ENCODE measurements around the gene PODXL.
"Not testable (repeated sequence)": the region's sequence is repeated elsewhere in the genome, so short reads cannot be mapped to it uniquely, and the experiment has no call there.

Gene PODXL

DNA sequence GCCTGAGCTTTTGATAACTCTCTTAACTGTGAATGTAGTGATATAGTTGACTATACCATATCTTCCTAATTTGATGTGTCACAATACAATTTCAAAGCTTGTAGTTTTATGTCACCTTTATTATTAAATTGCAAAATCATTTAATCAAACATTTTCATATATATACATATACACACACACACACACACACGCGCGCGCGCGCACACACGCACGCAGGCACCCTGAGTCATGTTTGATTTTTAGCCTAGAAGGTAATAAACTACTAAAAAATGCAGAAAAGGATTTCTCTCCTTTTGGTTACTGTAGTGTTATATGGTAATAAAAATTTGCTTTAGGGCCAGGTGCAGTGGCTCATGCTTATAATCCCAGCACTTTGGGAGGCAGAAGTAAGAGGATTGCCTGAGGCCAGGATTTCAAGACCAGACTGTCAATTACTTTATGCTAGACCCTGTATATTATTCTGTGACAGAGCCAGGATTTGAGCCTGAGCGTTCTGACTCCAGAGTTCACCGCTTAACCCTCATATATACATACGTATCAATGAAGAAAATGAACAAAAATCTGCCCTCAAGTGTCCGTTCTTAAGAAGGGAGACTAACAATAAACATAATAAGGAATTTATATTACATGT, 89.6 kb downstream of the PODXL start:
- TF ChIP-seq, protein P1, sequence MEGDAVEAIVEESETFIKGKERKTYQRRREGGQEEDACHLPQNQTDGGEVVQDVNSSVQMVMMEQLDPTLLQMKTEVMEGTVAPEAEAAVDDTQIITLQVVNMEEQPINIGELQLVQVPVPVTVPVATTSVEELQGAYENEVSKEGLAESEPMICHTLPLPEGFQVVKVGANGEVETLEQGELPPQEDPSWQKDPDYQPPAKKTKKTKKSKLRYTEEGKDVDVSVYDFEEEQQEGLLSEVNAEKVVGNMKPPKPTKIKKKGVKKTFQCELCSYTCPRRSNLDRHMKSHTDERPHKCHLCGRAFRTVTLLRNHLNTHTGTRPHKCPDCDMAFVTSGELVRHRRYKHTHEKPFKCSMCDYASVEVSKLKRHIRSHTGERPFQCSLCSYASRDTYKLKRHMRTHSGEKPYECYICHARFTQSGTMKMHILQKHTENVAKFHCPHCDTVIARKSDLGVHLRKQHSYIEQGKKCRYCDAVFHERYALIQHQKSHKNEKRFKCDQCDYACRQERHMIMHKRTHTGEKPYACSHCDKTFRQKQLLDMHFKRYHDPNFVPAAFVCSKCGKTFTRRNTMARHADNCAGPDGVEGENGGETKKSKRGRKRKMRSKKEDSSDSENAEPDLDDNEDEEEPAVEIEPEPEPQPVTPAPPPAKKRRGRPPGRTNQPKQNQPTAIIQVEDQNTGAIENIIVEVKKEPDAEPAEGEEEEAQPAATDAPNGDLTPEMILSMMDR (IDR thresholded peaks at IDR 0.05; ENCODE audit: low read length), result no peak
- no peak for TF ChIP-seq EZH2 (IDR thresholded peaks at IDR 0.05; ENCODE audit: borderline replicate concordance, low read length)
- H3K4me1 ChIP-seq (ENCODE audit: insufficient read depth, low read length, severe bottlenecking), result no peaks in the 10 kb centered on the region
- H3K9me3 ChIP-seq (ENCODE audit: low read length), result no peaks in the 10 kb centered on the region
- H3K27ac ChIP-seq (ENCODE audit: low read depth, low read length, poor library complexity, severe bottlenecking), result no peak overlapping the region
- H3K27me3 ChIP-seq (ENCODE audit: insufficient read depth, low read length), result no peaks in the 10 kb centered on the region
- H3F3A ChIP-seq (ENCODE audit: insufficient read depth, low read length), result no peaks in the 10 kb centered on the region
- H3K9me2 ChIP-seq (ENCODE audit: low read depth, low read length), result no peaks in the 10 kb centered on the region
- no peak overlapping the region for H2AFZ ChIP-seq (ENCODE audit: low read length)
- no peak overlapping the region for H3K4me2 ChIP-seq (ENCODE audit: low read length)
- H3K4me3 ChIP-seq (ENCODE audit: low read depth, low read length, poor library complexity, severe bottlenecking), result no peak overlapping the region
- no peaks in the 10 kb centered on the region for H3K79me2 ChIP-seq (ENCODE audit: insufficient read depth, low read length)
- no peaks in the 10 kb centered on the region for H4K20me1 ChIP-seq (ENCODE audit: insufficient read depth, low read length)
- no peak overlapping the region for H3K9ac ChIP-seq (ENCODE audit: low read length)
- peaks cover 95% of the 10 kb centered on the region for H3K36me3 ChIP-seq (ENCODE audit: insufficient read depth, low read length)

DNA sequence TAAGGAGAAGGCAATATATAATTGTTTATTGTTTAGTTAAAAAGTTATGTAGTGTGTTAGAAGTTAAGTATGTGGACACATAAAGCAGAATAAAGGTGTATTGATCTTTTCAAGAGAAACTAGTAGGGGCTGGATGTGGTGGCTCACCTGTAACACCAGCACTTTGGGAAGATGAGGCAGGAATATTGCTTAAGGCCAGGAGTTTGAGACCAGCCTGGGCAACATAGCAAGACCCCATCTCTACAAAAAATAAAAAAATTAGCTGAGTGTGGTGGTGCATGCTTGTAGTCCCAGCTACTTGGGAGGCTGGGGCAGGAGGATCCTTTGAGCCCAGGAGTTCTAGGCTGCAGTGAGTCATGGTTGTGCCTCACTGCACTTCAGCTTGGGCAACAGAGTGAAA, 93.7 kb downstream of the PODXL start:
- not testable (repeated sequence) for H2AFZ ChIP-seq (ENCODE audit: low read length); H3K4me1 ChIP-seq (ENCODE audit: insufficient read depth, low read length, severe bottlenecking); H3K27ac ChIP-seq (ENCODE audit: low read depth, low read length, poor library complexity, severe bottlenecking); H3K9ac ChIP-seq (ENCODE audit: low read length); H3K4me3 ChIP-seq (ENCODE audit: low read depth, low read length, poor library complexity, severe bottlenecking); H3K79me2 ChIP-seq (ENCODE audit: insufficient read depth, low read length); H3K27me3 ChIP-seq (ENCODE audit: insufficient read depth, low read length); H3F3A ChIP-seq (ENCODE audit: insufficient read depth, low read length); H4K20me1 ChIP-seq (ENCODE audit: insufficient read depth, low read length); H3K4me2 ChIP-seq (ENCODE audit: low read length); H3K9me3 ChIP-seq (ENCODE audit: low read length); H3K9me2 ChIP-seq (ENCODE audit: low read depth, low read length)
- peaks cover 75% of the 10 kb centered on the region for H3K36me3 ChIP-seq (ENCODE audit: insufficient read depth, low read length)

DNA sequence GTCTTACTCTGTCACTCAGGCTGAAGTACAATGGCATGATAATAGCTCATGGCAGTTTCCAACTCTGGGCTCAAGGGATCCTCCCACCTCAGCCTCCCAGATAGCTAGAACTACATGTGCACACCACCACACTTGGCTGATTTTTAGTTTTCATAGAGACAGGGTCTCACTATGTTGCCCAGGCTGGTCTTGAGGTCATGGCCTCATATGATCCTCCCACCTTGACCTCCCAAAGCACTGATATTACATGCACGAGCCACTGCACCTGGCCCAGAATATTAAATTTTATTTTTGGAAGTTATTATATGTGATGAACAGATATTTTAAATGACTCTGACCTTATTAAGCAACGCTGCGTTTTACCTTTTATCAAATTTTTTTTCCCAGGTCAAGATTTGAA, 94.4 kb downstream of the PODXL start:
- no peak for TF ChIP-seq EZH2 (IDR thresholded peaks at IDR 0.05; ENCODE audit: borderline replicate concordance, low read length)
- TF ChIP-seq, protein P1 (IDR thresholded peaks at IDR 0.05; ENCODE audit: low read length), result no peak
- no peaks in the 10 kb centered on the region for H4K20me1 ChIP-seq (ENCODE audit: insufficient read depth, low read length)
- no peaks in the 10 kb centered on the region for H3K79me2 ChIP-seq (ENCODE audit: insufficient read depth, low read length)
- H3K4me1 ChIP-seq (ENCODE audit: insufficient read depth, low read length, severe bottlenecking), result no peaks in the 10 kb centered on the region
- no peaks in the 10 kb centered on the region for H3F3A ChIP-seq (ENCODE audit: insufficient read depth, low read length)
- H3K9ac ChIP-seq (ENCODE audit: low read length), result no peak overlapping the region
- no peak overlapping the region for H2AFZ ChIP-seq (ENCODE audit: low read length)
- H3K27ac ChIP-seq (ENCODE audit: low read depth, low read length, poor library complexity, severe bottlenecking), result no peak overlapping the region
- no peaks in the 10 kb centered on the region for H3K27me3 ChIP-seq (ENCODE audit: insufficient read depth, low read length)
- peaks cover 69% of the 10 kb centered on the region for H3K36me3 ChIP-seq (ENCODE audit: insufficient read depth, low read length)
- H3K9me3 ChIP-seq (ENCODE audit: low read length), result no peaks in the 10 kb centered on the region
- no peak overlapping the region for H3K4me2 ChIP-seq (ENCODE audit: low read length)
- no peak overlapping the region for H3K4me3 ChIP-seq (ENCODE audit: low read depth, low read length, poor library complexity, severe bottlenecking)
- H3K9me2 ChIP-seq (ENCODE audit: low read depth, low read length), result no peaks in the 10 kb centered on the region

DNA sequence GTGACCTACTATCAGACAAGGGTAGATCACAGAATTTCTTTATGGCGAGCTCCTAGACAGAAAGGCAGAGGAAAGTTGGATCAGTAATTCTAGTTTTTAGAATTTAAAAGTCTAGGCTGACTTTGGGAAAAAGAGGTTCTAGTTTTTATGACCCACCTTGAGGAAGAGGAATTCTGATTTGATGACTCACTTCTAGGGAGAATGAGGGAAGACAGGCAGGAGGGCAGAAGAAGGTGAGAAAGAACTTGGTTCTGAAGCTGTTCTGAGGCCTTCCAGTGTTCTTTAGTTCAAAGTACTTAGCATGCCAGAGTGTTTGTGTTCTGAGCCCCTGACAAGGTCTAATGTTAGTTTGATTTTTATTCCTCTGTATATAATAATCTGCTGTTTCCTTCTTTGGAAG, 97.2 kb downstream of the PODXL start:
- Histone ChIP-seq H4K20me1 (ENCODE audit: insufficient read depth, low read length) (no peaks in the 10 kb centered on the region), H3K9me2 (ENCODE audit: low read depth, low read length) (no peaks in the 10 kb centered on the region), H2AFZ (ENCODE audit: low read length) (no peak overlapping the region), H3K36me3 (ENCODE audit: insufficient read depth, low read length) (peaks cover 55% of the 10 kb centered on the region), H3K27me3 (ENCODE audit: insufficient read depth, low read length) (no peaks in the 10 kb centered on the region), H3F3A (ENCODE audit: insufficient read depth, low read length) (no peaks in the 10 kb centered on the region), H3K9ac (ENCODE audit: low read length) (no peak overlapping the region), H3K27ac (ENCODE audit: low read depth, low read length, poor library complexity, severe bottlenecking) (no peak overlapping the region), H3K9me3 (ENCODE audit: low read length) (no peaks in the 10 kb centered on the region), H3K4me3 (ENCODE audit: low read depth, low read length, poor library complexity, severe bottlenecking) (no peak overlapping the region), H3K79me2 (ENCODE audit: insufficient read depth, low read length) (no peaks in the 10 kb centered on the region), H3K4me1 (ENCODE audit: insufficient read depth, low read length, severe bottlenecking) (peaks cover 6% of the 10 kb centered on the region), H3K4me2 (ENCODE audit: low read length) (no peak overlapping the region)
- TF ChIP-seq EZH2 (IDR thresholded peaks at IDR 0.05; ENCODE audit: borderline replicate concordance, low read length), result no peak
- TF ChIP-seq, protein P1 (IDR thresholded peaks at IDR 0.05; ENCODE audit: low read length), result no peak
